GM18907 (cell line): ENCODE data around the gene ATP8A2.
"Not testable (repeated sequence)": the region's sequence is repeated elsewhere in the genome, so short reads cannot be mapped to it uniquely, and the experiment has no call there.

Experiments
- ATAC-seq: cut with Tn5 transposase; IDR thresholded peaks from one replicate; pipeline ENCODE4 v1.9.1; 2021; ENCODE audit warnings: mild to moderate bottlenecking, moderate library complexity; ENCODE audit not compliant: unreplicated experiment

Gene ATP8A2

GRCh38 chr13:25371875-25372283, at the start of gene ATP8A2:
TSS of gene ATP8A2 (plus strand) at chr13:25371974. CDS start at chr13:25372213, 239 bp downstream.
- ATAC-seq = no peak

DNA sequence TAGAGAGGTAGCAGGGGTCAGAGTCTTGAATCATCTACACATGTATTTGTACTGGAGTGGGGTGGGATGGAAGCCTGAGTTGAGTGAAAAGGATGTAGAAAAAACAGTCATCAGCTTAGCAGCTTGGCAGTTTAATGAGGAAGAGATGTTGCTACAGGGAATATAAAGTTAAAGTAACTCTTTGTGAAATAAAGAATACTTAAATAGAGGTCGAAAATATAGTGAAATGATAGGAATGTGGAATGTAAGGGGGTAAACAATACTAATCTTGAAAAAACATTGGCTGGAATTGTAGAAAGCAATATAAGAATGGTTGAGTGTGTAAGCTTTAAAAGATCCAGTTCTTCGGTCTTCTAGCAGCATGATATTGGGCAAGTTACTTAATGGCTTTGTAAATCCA, 47.7 kb upstream of the ATP8A2 start:
- ATAC-seq = no peak

DNA sequence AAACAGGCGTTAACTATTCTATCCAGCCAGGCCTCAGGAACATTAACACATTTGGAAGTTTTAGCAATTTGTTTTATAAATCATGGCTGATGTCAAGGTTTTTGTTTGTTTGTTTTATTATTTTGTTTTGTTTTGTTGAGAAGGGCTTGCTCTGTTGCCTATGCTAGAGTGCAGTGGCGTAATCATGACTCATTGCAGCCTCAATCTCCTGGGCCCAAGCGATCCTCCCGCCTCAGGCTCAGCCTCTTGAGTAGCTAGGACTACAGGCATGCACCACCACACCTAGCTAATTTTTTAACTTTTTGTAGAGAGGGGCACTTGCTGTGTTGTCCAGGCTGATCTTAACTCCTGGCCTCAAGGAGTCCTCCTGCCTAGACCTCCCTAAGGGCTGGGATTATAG, 42.1 kb upstream of the ATP8A2 start:
- no peak for ATAC-seq

GRCh38 chr13:25330541-25330940, 41.2 kb upstream of the ATP8A2 start:
- no peak for ATAC-seq

DNA sequence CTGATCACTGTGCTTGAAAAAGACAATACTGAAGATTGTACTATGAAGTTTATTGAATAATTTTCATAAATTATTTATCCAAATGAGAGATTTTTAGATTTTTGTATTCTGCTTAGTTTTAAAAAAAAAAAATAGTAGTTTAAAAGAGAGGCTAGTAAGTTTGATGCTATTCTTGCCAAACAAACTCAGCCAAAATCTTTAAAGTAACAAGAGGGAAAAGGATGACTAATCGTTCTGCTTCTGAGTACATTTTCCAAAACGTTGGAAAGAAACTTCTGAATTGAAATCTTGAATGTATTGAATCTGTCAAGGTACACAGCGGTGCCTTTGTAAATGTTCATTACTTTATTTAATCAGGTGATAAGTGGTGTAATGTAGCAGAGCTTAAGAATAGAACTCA, 35.9 kb upstream of the ATP8A2 start:
- no peak for ATAC-seq

DNA sequence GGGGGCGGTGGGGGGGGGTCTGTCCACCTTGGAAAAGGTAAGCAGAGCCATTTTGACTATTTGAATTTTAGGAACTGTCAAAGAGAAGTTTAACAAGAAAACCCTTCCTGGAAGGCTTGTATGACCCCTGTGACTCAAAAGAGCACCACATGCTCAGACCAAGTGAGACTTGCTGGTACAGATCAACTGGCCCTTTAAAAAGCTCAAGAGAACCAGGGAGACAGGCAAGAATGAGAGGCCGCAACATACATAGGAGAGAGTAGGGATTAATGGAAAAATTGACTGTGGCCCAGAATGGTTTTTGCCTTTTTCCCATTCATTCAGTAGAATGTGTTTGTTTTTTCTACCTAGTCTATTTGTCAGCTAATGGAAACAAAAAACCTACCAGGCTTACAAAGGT, 26.2 kb upstream of the ATP8A2 start:
- no peak for ATAC-seq

GRCh38 chr13:25347151-25347550, 24.6 kb upstream of the ATP8A2 start:
- no peak for ATAC-seq

DNA sequence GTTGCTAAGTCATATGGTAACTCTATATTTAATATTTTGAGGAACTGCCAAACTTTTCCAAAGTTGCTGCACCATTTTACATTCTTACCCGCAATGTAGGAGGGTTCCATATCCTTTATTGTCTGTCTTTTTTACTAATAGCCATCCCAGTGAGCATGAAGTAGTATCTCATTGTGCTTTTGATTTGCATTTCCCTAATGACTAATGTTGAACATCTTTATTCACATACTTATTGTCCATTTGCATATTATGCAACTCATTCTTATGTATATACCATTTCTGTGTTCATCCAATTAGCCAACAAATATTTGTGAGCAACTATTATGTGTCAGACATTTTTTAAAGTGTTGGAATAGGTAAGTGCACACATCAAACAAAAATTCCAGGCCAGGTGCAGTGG, 20.4 kb upstream of the ATP8A2 start:
- ATAC-seq = no peak

- ATAC-seq = no peak
Measured at GRCh38 chr13:25352230-25352629, 19.5 kb upstream of the ATP8A2 start.

GRCh38 chr13:25352806-25353205, 19.0 kb upstream of the ATP8A2 start:
- ATAC-seq = no peak

DNA sequence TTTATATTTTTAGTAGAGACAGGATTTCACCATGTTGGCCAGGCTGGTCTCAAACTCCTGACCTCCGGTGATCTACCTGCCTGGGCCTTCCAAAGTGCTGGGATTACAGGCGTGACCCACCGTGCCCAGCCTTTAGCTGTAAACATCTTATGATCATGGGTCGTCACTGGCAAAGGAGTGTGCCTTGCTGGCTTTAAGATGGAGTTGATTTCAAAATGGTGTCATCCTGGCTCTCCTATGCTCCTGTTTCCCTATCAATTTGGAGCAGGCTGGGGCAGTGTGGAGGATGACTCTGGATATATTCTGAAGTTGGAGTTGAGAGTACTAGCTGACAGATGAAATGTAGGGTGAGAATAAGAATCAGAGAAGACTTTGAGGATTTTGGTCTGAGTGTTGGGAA, 18.4 kb upstream of the ATP8A2 start:
- ATAC-seq = no peak

GRCh38 chr13:25354377-25354776, 17.4 kb upstream of the ATP8A2 start:
- ATAC-seq = no peak

DNA sequence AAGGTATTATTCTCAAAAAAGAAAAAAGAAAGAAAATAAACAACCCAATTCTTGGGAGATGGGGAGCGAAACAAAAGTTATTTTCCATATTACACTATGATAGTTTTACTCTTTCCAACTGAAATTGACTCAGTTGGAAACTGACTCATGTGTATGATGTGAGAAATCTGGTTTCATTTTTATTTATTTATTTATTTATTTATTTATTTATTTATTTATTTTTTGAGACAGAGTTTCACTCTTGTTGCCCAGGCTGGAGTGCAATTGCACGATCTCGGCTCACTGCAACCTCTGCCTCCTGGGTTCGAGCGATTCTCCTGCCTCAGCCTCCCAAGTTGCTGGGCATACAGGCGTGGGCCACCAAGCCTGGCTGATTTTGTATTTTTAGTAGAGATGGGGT, 11.3 kb upstream of the ATP8A2 start:
- not testable (repeated sequence) for ATAC-seq

DNA sequence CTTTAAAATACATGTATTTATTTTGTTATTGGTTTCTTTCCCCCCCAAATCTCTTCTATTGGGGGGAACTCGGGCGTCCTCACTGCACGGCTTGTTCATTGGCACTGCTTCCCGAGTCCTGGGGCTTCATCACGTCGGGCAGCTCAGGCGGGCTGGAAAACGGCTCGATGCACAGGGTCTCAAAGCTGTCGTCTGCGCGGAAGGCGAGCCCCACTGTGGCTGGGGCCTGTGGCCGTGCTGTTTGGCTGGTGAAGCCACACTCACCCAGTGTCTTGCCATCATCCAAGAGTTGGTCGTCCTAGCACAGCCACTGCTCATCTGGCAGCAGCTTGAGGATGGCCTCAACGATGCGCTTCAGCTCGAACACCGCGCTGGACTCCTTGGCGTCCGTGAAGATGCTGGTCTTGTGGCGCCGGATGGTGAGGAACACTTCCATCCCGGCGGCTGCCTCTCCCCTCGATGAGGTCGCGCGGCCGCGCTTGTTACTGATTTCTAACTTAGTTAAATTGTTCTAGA, 6.0 kb upstream of the ATP8A2 start:
- ATAC-seq = no peak

GRCh38 chr13:25371158-25371874, 458 bp upstream of the ATP8A2 start:
- no peak for ATAC-seq

DNA sequence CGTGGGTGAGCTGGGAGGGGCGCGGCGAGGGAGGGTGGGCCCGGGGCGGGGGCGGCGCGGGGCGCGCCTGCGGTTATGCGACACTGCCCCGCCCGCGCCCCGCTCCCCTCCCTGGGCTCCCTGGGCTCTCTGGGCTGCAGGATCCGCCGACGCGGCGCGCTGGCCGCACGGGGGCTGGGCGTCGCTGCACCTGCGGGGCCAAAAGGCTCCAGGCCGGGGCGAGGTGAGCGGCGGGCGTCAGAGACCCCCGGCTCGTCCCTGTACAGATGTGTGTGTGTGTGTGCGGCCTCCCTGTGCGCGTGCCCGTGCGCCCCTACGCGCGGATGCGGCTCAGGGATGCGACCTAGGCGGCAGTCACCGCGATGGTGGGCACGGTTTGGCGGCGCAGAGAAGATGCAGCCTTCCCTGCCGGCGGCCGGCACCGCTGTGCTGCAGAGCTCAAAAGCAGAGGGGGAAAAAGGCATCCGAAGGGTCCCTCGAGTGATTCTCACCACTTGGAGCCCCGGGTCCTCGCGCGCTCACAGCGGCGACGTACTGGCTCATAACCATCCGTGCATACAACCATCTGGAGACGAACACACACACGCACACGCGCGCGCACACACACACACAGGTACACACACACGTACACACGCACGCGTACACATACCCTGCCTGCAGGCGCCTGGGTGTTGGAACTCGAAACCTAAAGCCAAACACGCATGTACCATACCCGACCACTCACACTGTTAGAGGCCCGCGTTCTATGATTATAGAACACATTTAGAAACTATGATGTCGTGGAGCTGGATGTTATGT, 709 bp downstream of the ATP8A2 start:
- ATAC-seq = no peak

GRCh38 chr13:25375727-25376358, 4.1 kb downstream of the ATP8A2 start:
- no peak for ATAC-seq

GRCh38 chr13:25377244-25377962, 5.6 kb downstream of the ATP8A2 start:
- ATAC-seq = no peak

- no peak for ATAC-seq
Measured at GRCh38 chr13:25378528-25378927, 6.8 kb downstream of the ATP8A2 start.

DNA sequence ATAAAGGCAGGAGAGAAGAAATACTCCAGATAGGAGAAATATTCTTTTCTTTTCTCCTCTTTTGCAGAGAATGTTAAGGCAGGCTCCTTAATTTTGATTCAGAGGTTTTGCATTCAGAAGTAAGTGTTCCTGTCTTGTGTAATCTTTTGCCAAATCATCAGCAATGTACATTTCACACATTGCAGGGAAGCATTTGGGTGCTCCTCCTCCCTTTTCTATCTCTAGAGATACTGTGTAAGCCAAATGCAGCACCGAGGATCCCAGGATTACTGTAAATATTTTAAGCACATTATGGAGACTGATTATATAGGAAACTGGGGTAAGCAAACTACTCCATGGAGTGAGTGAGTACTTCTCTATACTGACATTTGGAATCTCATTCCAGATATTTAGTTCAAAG, 7.2 kb downstream of the ATP8A2 start:
- no peak for ATAC-seq

DNA sequence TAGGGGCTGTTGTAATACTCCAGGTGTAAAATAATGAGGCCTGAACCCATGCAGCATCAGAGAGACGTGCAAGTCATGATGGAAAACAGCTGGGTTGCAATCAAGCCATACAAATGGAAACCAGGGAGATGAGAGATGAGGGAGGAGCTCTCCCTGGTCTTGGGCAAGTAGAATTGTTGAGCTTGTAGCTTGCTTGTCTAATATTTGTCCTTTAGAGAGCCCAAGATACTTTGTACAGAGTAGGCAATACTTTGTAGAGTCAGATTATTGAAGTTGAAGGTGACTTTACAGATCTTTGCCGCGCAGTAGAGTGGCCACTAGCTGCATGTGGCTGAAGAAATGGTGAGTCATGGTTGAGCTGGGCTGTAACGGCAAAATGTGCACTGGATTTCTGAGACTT, 8.3 kb downstream of the ATP8A2 start:
- no peak for ATAC-seq
